ENCODE data around the gene MED22.
"Not testable (repeated sequence)": the region's sequence is repeated elsewhere in the genome, so short reads cannot be mapped to it uniquely, and the experiment has no call there.

MED22 gene

DNA sequence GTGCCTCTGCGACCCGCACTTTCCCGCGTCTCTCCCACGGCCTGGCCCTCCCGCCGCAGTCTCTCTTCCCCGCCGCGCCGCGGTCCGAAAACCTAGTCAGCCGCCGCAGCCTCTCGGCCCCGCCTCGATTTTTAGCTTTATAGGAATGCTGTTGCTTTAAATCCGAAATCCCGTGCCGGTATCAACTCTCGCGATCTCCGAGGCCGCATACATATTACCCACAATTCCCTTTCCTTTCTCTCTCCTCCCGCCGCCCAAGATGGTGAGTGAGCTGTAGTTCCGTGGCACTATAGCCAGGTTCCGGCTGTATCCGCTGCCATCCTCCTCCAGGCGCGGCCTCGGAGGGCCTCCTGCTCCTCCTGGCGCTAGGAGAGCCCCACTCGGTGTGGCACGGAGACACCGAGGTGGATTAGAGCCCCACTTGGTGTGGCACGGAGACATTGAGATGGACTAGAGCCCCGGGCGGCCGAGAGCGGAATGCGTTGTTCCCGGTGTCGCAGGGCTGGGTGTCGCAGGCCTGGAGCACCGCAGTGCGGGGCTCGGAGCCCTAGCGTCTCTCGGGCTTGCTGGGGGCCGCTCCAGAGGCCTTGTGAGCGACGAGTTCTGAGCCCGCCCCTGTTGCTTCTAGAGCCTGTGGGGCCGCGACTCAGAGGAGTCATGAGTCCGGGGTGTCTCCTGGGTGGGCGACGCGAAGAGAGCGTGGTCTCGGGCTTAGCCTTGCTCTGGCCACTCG lies at the start of gene MED22, which contains the start of gene RPL7A:
Gene MED22 (minus strand): TSS at position 147 of the 733 bp plus-strand sequence. CDS start 1,469 bp downstream, outside the sequence.
Gene RPL7A (plus strand): TSS at position 234 of the 733 bp plus-strand sequence. CDS start 26 bp downstream, at position 260.
- DNase-seq = peak; percentile 23 to 95 (median 78)

DNA sequence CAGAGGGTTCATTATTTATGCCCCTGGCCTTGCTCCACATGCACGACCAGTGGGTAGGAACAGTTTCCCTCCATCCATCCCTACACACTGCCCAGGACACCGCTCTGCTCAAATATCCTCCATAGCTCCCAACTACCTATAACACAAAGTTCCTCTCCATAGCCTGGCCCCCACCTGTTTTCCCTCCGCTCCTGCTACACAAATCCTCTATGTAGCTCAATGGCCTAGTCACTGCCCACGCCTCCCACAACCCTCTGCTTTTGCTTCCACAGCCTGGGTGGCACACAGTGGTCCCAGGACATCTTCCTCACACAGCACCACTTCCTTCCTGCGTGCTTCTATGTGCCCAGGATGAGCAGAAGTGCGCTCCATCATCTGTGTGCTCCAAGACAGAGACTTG lies 49.4 kb upstream of the MED22 start:
- DNase-seq = no peak

DNA sequence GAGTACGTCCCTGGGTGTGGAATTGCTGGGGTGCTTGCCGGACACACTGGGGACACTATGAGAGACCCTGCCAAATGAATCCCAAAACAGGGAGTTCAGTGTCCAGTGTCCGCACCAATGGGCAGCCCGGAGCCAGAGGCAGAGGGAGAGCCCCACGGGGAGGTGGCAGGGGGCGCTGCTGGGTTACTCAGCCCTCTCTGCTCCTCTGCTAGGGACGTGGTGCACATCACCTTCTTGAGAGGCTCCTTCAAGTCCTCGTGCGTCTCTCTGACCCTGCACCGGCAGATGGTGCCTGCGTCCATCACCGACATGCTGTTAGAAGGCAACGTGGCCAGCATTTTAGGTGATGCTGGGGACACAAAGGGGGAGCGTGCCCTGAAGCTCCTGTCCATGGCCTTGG lies 49.0 kb upstream of the MED22 start:
- peak in 2 of 56 donors; percentile 8 to 30 for DNase-seq

DNA sequence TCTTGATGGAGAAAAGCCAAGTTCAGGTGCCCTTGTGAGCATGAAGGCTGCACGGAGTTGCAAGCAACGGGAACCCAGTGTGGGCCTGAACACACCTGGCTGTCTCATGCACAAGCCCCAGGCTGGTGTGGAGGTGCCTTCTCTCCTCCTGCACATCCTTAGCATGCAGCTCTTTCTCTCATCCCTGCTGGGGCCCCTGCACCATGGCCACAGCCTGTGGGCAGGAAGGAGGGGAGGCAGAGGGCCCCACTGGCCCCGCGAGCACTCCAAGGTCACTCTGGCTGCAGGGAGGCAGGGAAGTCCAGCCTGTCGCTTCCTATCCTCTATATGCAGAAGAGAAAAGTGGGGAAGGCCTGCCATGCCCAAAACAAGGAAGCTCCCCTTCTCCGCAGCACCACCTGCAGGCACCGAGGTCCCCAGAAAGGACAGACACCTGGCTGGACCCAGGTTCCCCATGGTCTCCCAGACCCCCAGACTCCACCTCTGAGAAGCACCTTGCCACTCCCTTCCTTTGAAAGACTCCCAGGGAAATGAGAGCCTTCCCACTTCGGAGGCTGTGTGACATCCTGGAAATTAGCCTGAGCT lies 46.8 kb upstream of the MED22 start:
- no peak for DNase-seq

DNA sequence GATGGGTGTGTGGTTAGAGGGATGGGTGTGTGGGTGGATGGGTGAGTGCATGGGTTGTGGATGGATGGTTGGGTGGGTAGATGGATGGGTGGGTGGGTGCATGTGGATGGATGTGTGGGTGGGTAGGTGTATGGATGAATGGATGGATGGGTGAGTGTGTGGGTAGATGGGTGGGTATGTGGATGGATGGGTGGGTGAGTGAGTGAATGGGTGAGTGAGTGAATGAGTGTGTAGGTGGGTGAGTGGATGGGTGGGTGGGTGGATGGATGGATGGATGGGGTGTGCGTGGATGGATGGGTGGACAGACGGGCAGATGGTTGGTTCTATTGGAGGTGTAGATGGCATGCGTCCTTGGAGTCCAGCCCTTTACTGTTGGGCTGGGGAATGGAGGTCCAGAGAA lies 45.5 kb upstream of the MED22 start:
- DNase-seq = no peak

DNA sequence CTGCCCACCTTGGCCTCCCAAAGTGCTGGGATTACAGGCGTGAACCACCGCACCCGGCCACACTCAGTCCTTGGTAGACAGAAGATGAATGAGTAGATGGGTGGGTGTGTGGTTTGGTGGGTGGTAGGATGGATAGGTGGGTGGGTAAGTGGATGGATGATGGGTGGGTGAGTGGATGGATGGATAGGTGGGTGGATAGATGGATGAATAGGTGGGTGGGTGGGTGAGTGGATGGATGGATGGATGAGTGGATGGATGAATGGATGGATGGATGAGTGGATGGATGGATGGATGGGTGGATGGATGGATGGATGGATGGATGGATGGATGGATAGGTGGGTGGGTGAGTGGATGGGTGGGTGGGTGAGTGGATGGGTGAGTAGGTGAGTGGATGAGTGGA lies 44.4 kb upstream of the MED22 start:
- DNase-seq = not testable (repeated sequence)

DNA sequence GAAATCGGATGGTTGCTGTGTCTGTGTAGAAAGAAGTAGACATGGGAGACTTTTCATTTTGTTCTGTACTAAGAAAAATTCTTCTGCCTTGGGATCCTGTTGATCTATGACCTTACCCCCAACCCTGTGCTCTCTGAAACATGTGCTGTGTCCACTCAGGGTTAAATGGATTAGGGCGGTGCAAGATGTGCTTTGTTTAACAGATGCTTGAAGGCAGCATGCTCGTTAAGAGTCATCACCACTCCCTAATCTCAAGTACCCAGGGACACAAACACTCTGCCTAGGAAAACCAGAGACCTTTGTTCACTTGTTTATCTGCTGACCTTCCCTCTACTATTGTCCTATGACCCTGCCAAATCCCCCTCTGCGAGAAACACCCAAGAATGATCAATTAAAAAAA lies 43.5 kb upstream of the MED22 start:
- not testable (repeated sequence) for DNase-seq

DNA sequence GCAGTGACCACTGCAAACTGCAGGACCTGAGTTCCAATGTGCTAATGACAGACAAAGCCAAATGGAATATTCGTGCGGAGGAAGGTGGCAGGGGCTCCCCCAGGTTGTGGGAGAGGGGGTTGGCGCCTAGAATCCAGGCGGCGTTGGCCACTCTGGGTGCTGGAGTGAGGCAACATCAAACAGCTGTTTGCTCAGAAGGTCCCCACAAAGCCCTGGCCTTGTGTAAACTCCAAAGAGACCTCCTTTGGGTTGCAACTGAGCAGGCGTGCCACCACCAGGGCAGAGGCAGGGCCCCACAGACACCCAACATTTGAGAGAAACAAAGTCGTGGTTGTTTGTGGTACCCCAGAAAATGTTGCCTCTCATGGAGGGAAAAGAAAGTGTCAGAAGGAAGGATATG lies 42.8 kb upstream of the MED22 start:
- no peak for DNase-seq

DNA sequence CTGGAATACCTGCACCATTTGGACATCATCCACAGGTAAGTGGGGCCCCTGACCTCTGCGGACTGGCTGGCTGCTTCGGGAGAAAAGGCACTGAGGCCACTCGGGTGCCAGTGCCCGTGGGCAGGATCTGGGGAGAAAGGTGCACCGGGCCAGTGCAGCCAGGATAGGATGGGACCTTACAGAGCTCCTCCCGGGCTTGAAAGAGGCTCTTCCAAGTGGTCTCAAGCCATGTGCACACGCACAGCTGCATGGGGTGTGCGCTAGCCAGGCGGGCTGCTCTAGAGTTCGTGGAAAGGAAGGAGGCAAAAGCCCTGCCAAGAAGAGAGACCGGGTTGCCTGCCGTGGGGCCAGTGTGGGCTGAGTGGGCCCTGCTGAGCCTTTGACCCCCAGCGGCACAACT lies 41.6 kb upstream of the MED22 start:
- no peak for DNase-seq

DNA sequence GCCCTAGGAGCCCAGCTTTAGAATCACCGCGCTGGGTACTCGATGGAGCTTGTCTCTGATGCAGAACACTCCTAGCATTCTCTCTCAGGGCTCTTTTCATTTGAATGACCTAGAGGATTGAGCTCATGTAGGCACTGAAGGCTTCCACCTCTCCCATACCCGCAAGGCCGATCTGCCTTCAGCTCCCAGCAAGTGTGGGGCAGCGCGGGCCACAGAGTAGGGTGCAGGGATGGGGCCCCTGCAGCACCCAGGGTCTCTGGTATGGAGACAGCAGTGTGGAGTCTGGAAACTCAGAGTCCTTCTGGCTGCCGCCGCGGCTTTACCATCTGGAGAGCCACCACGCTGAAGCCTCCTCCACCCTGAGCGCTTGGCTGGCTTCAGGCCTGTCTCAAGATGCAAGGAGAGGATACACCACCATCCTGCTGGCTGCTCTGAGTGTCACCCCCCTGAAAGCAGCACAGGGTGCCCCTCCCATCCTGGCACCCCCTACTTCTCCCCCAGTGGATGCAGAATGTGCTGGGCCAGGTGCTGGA lies 41.2 kb upstream of the MED22 start:
- DNase-seq = peak in 1 of 56 donors; percentile 10

DNA sequence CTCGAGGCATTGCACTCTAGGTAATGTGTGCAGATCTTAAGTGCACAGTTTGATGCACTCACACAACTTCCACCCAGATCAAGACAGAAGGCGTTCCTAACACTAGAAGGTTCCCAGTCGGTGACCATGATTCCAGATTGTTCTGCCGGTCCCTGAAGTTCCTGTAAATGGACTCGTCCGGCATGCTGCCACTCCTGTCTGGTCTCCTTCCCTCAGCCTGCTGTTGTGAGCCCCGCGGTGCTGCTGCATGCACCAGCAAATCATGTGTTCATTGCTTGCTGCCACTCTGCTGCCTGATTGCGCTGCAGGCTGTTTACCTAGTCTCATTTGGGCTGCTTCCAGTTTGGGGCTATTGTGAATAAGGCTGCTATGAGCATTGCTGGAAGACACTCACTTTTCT lies 39.7 kb upstream of the MED22 start:
- no peak for DNase-seq

DNA sequence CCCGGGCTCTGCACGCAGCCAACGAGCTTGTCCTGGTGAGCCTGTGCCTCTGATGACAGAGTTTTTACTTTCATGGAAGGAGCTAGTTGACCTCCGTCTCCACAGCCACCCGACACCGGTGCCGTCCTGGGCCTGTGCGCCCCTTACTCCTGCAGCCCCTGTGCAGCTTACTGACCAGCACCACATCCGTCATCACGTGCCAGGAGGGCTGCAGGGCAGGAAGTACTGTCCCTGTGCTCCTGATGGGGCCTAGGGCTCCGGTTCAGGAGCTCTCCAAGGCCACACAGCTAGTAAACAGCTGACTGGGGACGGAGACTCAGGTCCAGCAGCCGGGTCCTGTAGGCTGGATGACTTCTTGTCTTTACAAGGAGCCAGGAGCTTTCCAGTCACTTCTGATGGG lies 38.4 kb upstream of the MED22 start:
- no peak for DNase-seq

DNA sequence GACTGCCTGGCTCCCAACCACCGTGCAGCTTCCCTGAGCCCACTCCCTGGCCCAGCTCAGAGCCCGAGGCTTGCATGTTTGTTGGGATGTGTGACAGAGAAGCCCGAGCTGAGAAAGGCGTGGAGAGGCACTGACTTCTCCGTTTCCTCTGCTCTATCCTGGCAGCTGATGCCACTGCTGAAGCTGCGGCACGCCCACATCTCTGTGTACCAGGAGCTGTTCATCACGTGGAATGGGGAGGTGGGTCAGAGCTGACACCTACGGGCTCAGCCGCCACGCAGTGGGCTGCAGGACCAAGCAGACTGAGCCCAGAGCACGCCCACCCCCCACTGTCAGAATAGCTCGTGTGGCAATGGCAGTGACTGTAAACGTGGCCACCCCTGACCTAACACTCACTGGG lies 37.5 kb upstream of the MED22 start:
- peak in 2 of 56 donors; percentile 18 to 25 for DNase-seq

DNA sequence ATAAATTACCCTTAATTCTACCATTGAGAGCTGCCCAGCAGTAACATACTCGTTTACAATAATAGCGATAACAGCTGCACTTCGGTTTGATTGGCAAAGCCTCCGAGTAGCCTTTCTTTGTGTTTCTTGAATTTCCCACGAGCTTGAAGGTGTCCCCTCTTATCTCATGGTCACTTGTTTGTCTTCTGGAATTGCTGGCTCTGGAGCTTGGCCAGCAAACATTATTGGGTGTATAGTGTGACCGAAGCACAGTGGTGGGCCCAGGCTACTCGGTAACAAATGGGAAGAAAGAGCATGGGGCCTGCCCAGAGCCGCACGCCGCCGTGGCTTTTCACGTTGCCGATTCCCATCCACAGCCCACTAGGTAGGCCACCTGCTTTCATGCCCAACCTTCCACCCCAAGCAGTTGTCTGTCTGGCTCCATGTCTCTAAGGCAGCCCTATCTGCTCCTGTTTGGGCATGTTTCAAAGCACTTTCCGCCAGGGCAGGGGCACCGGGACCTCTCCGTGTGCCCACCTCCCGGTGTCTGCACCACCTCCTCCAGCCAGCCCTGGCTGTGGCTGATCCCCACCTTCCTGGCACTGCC lies 36.9 kb upstream of the MED22 start:
- DNase-seq = no peak

DNA sequence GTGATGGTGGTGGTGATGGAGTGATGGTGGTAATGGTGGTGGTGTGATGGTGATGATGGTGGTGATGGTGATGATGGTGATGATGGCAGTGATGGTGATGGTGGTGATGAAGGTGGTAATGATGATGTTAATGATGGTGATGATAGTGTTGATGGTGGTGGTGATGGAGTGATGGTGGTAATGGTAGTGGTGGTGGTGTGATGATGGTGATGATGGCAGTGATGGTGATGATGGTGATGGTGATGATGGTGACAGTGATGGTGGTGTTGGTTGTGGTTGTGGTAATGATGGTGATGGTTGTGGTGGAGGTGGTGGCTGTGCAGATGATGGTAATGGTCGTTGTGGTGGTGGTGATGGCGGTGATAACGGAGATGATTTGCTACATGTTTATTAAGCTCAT lies 35.5 kb upstream of the MED22 start:
- no peak for DNase-seq

DNA sequence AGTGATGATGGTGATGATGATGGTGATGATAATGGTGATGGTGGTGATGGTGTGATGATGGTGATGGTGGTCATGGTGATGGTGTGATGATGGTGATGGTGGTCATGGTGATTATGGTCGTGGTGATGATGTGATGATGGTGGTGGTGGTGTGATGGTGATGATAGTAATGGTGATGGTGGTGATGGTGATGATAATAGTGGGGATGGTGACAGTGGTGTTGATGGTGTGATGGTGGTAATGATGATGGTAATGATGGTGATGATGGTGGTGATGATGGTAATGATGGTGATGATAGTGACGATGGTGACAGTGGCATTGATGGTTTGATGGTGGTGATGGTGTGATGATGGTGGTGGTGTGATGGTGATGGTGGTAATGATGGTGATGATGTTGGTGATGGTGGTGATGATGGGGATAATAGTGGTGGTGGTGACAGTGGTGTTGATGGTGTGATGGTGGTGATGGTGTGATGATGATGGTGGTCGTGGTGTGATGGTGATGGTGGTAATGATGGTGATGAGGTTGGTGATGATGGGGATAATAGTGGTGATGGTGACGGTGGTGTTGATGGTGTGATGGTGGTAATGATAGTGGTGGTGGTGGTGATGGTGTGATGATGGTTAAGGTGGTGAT lies 34.7 kb upstream of the MED22 start:
- DNase-seq = no peak

DNA sequence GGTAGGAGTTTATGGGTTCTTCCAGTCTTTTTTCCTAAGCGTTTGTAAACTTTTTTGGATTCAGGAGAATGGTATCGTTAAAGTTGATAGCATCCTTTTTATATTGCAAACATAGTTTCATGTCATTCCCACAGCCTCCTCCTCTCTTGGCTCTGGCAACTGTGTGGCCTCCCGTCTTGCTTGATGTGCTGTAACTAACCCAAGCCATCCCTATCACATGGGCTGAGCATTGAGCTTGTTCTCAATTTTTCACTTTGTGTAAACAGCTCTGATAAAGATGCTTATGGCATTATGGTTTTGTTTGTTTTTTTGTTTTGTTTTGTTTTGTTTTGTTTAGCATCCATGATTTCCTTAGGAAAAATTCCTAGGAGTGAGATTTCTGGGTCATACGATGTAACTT lies 32.8 kb upstream of the MED22 start:
- no peak for DNase-seq

DNA sequence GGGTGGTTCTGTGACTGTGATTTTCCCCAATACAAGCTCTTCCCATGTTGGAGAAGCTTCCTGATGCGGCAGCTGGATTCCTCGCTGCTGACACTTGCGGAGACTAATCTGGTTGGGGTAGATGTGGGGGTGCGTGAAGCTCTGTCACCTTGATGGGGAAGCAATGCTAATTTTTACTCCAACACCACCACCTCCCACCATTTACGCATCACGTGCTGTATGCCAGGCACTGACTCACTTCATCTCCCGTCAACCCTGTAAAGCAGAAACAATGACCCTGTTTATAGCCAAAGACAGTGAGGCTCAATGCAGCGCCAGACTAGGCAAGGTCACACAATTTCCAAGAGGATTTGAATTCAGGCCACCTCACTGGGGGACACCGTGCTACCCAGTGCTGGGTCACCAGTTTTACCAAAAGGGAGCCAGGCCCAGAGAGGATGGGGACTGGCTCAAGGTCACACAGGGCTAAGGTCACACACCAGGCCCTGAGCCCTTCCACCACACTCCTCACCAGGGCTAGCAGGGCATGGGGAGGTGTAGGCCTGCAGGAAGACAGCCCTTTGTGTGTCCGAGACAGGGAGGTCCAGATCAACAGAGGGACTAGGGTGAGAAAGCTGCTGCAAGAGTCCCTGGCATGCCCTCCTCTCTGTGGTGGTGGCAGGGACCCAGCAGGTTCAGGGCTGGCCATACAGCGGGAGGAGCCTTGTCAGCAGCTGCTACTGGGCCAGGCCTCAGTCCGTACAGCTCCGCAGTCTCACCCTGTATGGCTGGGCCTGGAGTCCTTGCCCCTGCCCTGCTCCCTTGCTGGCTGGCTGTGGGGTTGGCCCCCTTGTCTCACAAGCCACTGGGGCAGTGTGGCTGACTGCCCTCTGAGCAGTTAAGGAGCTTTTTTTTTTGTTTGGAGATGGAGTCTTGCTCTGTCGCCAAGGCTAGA lies 31.5 kb upstream of the MED22 start:
- DNase-seq = peak in 23 of 56 donors; percentile 10 to 60 (median 34)

DNA sequence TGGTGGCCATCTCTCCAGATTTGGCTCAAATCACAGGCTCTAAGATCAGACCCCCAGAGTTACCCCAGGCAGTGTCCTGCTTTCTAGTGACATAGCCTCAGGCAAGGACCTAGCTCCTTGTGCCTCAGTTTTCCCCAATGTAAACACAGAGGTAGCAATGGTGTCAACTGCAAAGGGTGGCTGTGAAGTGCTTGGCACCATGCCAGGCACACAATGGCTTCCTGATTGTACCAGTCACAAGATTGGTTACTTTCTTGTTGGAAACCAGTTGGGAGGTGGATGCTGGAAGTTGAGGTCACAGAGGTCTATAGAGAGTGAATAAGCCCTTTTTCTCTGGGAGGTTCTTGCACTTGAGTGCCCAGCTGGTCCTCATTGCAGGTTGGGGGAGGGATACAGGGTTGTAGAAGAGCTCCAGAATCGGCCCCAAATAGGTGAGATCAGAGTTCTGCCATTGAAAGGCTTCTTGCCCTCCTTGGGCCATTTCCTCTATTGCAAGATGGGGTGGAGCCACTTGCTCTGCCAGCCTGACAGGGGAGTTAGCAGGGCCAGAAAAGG lies 30.6 kb upstream of the MED22 start:
- no peak for DNase-seq

DNA sequence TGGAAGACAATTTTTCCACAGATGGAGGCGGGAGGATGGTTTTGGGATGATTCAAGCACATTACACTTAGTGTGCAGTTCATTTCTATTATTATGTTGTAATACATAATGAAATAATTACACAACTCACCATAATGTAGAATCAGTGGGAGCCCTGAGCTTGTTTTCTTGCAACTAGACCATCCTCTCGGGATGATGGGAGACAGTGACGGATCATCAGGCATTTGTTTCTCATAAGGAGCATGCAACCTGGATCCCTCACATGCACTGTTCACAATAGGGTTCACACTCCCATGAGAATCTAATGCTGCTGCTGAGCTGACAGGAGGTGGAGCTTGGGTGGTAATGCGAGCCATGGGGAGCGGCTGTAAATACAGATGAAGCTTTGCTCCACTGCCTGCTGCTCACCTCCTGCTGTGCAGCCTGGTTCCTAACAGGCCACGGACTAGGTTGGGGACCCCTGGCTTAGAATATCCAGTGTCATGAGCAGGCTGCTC lies 29.8 kb upstream of the MED22 start:
- no peak for DNase-seq

All from amygdala (tissue), 56 donors.